Trophoblast cell (in vitro differentiated cells and primary cell): ENCODE results near the gene TSPEAR.
"Not testable (repeated sequence)": the region's sequence is repeated elsewhere in the genome, so short reads cannot be mapped to it uniquely, and the experiment has no call there.

Experiments used
- DNase-seq, 2 donors: peaks; one replicate each; pipeline ENCODE4 v3.0.0-alpha.2; 2016
- H2AFZ ChIP-seq: 2 replicates; pipeline ENCODE4 v1.6.1; 2013; ENCODE audit warnings: low read length, moderate library complexity, mild to moderate bottlenecking; ENCODE audit not compliant: insufficient read depth, poor library complexity
- H2AK5ac ChIP-seq: 2 replicates; pipeline ENCODE4 v1.6.1; 2013; ENCODE audit warnings: mild to moderate bottlenecking, low read length
- H2BK120ac ChIP-seq: 2 replicates; pipeline ENCODE4 v1.6.1; 2013; ENCODE audit warnings: low read length, mild to moderate bottlenecking, moderate library complexity; ENCODE audit not compliant: insufficient read depth, poor library complexity
- H2BK12ac ChIP-seq: 2 replicates; pipeline ENCODE4 v1.6.1; 2013; ENCODE audit warnings: mild to moderate bottlenecking, low read length, moderate library complexity
- H2BK5ac ChIP-seq: 2 replicates; pipeline ENCODE4 v1.6.1; 2013; ENCODE audit warnings: low read length, low read depth, moderate library complexity, mild to moderate bottlenecking; ENCODE audit not compliant: poor library complexity
- H3K14ac ChIP-seq: 2 replicates; pipeline ENCODE4 v1.6.1; 2013; ENCODE audit warnings: mild to moderate bottlenecking, low read length
- H3K18ac ChIP-seq: 2 replicates; pipeline ENCODE4 v1.6.1; 2013; ENCODE audit warnings: mild to moderate bottlenecking, low read length
- H3K23ac ChIP-seq: 2 replicates; pipeline ENCODE4 v1.6.1; 2013; ENCODE audit warnings: low read length
- H3K27ac ChIP-seq: 2 replicates; pipeline ENCODE4 v1.5.1; 2013; ENCODE audit warnings: low read depth, mild to moderate bottlenecking, inconsistent platforms, low read length, moderate library complexity
- H3K27me3 ChIP-seq: 2 replicates; pipeline ENCODE4 v1.6.1; 2013; ENCODE audit warnings: inconsistent platforms, mild to moderate bottlenecking, low read length, moderate library complexity; ENCODE audit not compliant: insufficient read depth
- H3K36me3 ChIP-seq, 2 experiments: 1 replicate in 1 of 2; 2 replicates in 1 of 2; pipeline ENCODE4 v1.6.1; 2013; ENCODE audit warnings: low read length in 2 of 2, mild to moderate bottlenecking in 2 of 2, moderate library complexity in 1 of 2; ENCODE audit not compliant: insufficient read depth in 2 of 2, control insufficient read depth in 1 of 2
- H3K4ac ChIP-seq: 2 replicates; pipeline ENCODE4 v1.6.1; 2013; ENCODE audit warnings: low read depth, mild to moderate bottlenecking, low read length, moderate library complexity
- H3K4me1 ChIP-seq, 2 experiments: 1 replicate in 1 of 2; 2 replicates in 1 of 2; pipeline ENCODE4 v1.6.1; 2013; ENCODE audit warnings: low read length in 2 of 2, mild to moderate bottlenecking in 2 of 2, moderate library complexity in 1 of 2; ENCODE audit not compliant: insufficient read depth in 2 of 2, control insufficient read depth in 1 of 2
- H3K4me2 ChIP-seq: 2 replicates; pipeline ENCODE4 v1.6.1; 2013; ENCODE audit warnings: inconsistent platforms, mild to moderate bottlenecking, low read length, moderate library complexity
- H3K4me3 ChIP-seq: 2 replicates; pipeline ENCODE4 v1.5.1; 2013; ENCODE audit warnings: mild to moderate bottlenecking, low read depth, low read length, inconsistent platforms
- H3K79me1 ChIP-seq: one replicate; pipeline ENCODE4 v1.6.1; 2013; ENCODE audit warnings: low read length
- H3K79me2 ChIP-seq: 2 replicates; pipeline ENCODE4 v1.6.1; 2013; ENCODE audit warnings: low read length, mild to moderate bottlenecking; ENCODE audit not compliant: control insufficient read depth, insufficient read depth, poor library complexity
- H3K9ac ChIP-seq: 2 replicates; pipeline ENCODE4 v1.6.1; 2013; ENCODE audit warnings: mild to moderate bottlenecking, low read length
- H3K9me3 ChIP-seq: 2 replicates; pipeline ENCODE4 v1.6.1; 2013; ENCODE audit warnings: low read depth, mild to moderate bottlenecking, control low read depth, inconsistent platforms, low read length; ENCODE audit not compliant: insufficient read depth
- H4K12ac ChIP-seq: 2 replicates; pipeline ENCODE4 v1.6.1; 2013; ENCODE audit warnings: low read depth, mild to moderate bottlenecking, low read length, moderate library complexity
- H4K8ac ChIP-seq: 2 replicates; pipeline ENCODE4 v1.6.1; 2013; ENCODE audit warnings: low read depth, mild to moderate bottlenecking, low read length, moderate library complexity
- H4K91ac ChIP-seq: one replicate; pipeline ENCODE4 v1.6.1; 2013; ENCODE audit warnings: low read depth, mild to moderate bottlenecking, low read length, moderate library complexity
- WGBS: extraction: QIAGEN DNeasy Blood & Tissue Kit; methylation state at CpG from one replicate; pipeline ENCODE4 v1.1.7; 2013; ENCODE audit warnings: missing lambda C conversion rate; ENCODE audit not compliant: insufficient read length, insufficient coverage; ENCODE audit errors: extremely low coverage; 5-methylcytosine and 5-hydroxymethylcytosine counted together

The TSPEAR gene

GRCh38 chr21:44632067-44632466, 79.3 kb downstream of the TSPEAR start:
- no peak overlapping the region for H3K27ac ChIP-seq
- no peaks in the 10 kb centered on the region for H3K79me2 ChIP-seq
- H2BK12ac ChIP-seq: no peak overlapping the region
- no peak overlapping the region for H3K23ac ChIP-seq
- no peak overlapping the region for H3K18ac ChIP-seq
- no peaks in the 10 kb centered on the region for H3K79me1 ChIP-seq
- no peak overlapping the region for H2AK5ac ChIP-seq
- H3K9me3 ChIP-seq: no peaks in the 10 kb centered on the region
- no peak for DNase-seq
- H4K91ac ChIP-seq: no peak overlapping the region
- H3K4me1 ChIP-seq: no peaks in the 10 kb centered on the region
- H3K27me3 ChIP-seq: no peaks in the 10 kb centered on the region
- no peak overlapping the region for H4K12ac ChIP-seq
- no CpG with 5 or more reads among the region's 1 CpG for WGBS
- no peak overlapping the region for H3K9ac ChIP-seq
- no peak overlapping the region for H3K4me3 ChIP-seq
- no peak overlapping the region for H3K4ac ChIP-seq
- H3K14ac ChIP-seq: no peak overlapping the region
- H2AFZ ChIP-seq: no peak overlapping the region
- no peaks in the 10 kb centered on the region for H3K36me3 ChIP-seq
- no peak overlapping the region for H3K4me2 ChIP-seq
- no peak overlapping the region for H2BK120ac ChIP-seq
- H4K8ac ChIP-seq: no peak overlapping the region
- no peak overlapping the region for H2BK5ac ChIP-seq

- Histone ChIP-seq H4K12ac (no peak overlapping the region), H2BK5ac (no peak overlapping the region), H3K27ac (no peak overlapping the region), H3K4me2 (no peak overlapping the region), H3K79me2 (no peaks in the 10 kb centered on the region), H3K9ac (no peak overlapping the region), H4K8ac (no peak overlapping the region), H3K23ac (no peak overlapping the region), H4K91ac (no peak overlapping the region), H2AK5ac (no peak overlapping the region), H3K9me3 (peaks cover 7% of the 10 kb centered on the region), H3K79me1 (no peaks in the 10 kb centered on the region), H3K4me1 (no peaks in the 10 kb centered on the region), H2BK120ac (no peak overlapping the region), H3K36me3 (no peaks in the 10 kb centered on the region), H3K4ac (no peak overlapping the region), H3K18ac (no peak overlapping the region), H2AFZ (no peak overlapping the region), H3K4me3 (no peak overlapping the region), H3K14ac (no peak overlapping the region), H2BK12ac (no peak overlapping the region), H3K27me3 (no peaks in the 10 kb centered on the region)
- WGBS: no CpG with 5 or more reads among the region's 2 CpGs
- DNase-seq: no peak
Measured at GRCh38 chr21:44630440-44630839, 80.9 kb downstream of the TSPEAR start.

GRCh38 chr21:44628707-44629391, 82.5 kb downstream of the TSPEAR start:
- H2BK12ac ChIP-seq: no peak overlapping the region
- H4K91ac ChIP-seq: no peak overlapping the region
- no peak overlapping the region for H2BK120ac ChIP-seq
- no CpG with 5 or more reads among the region's 18 CpGs for WGBS
- H3K27me3 ChIP-seq: no peaks in the 10 kb centered on the region
- H3K4ac ChIP-seq: no peak overlapping the region
- H4K12ac ChIP-seq: no peak overlapping the region
- no peak overlapping the region for H4K8ac ChIP-seq
- no peaks in the 10 kb centered on the region for H3K4me1 ChIP-seq
- H3K9ac ChIP-seq: no peak overlapping the region
- no peaks in the 10 kb centered on the region for H3K79me2 ChIP-seq
- no peak overlapping the region for H3K27ac ChIP-seq
- H2AK5ac ChIP-seq: no peak overlapping the region
- no peak overlapping the region for H3K4me3 ChIP-seq
- no peaks in the 10 kb centered on the region for H3K36me3 ChIP-seq
- no peak overlapping the region for H3K18ac ChIP-seq
- no peak overlapping the region for H3K14ac ChIP-seq
- no peak overlapping the region for H2BK5ac ChIP-seq
- peaks cover 7% of the 10 kb centered on the region for H3K9me3 ChIP-seq
- no peaks in the 10 kb centered on the region for H3K79me1 ChIP-seq
- no peak overlapping the region for H3K23ac ChIP-seq
- H3K4me2 ChIP-seq: no peak overlapping the region
- no peak for DNase-seq
- no peak overlapping the region for H2AFZ ChIP-seq

GRCh38 chr21:44627831-44628233, 83.5 kb downstream of the TSPEAR start:
- H3K27me3 ChIP-seq, H3K4me3 ChIP-seq, H3K4me1 ChIP-seq, H3K9me3 ChIP-seq, H3K18ac ChIP-seq, H2AK5ac ChIP-seq, H4K91ac ChIP-seq, H2BK5ac ChIP-seq, H3K36me3 ChIP-seq, H2AFZ ChIP-seq, H4K12ac ChIP-seq, H2BK12ac ChIP-seq, H3K23ac ChIP-seq, H3K4ac ChIP-seq, H4K8ac ChIP-seq, H2BK120ac ChIP-seq, H3K27ac ChIP-seq, H3K9ac ChIP-seq, H3K4me2 ChIP-seq, H3K79me2 ChIP-seq, DNase-seq, H3K79me1 ChIP-seq, H3K14ac ChIP-seq: not testable (repeated sequence)
- no CpG with 5 or more reads among the region's 15 CpGs for WGBS
